ENCODE measurements around the gene KIAA0232. TPM values are rescaled to one million over a fixed set of nuclear protein-coding genes. Genes with fewer than 3 reads are reported as not detected.

The KIAA0232 gene
- total RNA-seq, 1 experiment from 2014 or later: 28.5 TPM

DNA sequence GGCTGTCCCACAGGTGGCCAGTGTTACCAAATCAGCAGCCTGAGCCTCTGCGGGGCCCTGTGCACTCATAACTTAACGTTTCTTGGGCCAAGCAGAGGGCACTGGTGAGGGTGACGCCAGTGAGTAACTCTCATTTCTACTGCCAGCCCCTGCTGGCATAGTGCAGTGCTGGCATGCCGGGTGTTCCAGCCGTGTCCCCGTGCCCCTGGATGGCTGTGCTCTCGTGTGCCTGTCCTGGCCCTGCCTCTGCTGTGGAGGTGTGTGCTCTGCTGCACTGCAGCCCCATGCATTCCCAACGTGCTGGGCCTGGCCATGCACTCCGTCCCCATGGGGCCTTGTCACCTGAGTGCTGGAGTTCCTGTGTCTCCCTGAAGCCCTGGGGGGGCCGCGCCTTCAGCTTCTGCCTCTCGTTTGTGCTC lies 141.8 kb downstream of the KIAA0232 start:
- 0 out of 7 replicates have a peak overlapping the region, but pooled peaks of 1 of the 3 experiments have one; percentile 44 for H3K27ac Mint-ChIP-seq
- H3K27me3 Mint-ChIP-seq (ENCODE audit: low read depth): no peaks in the 10 kb centered on the region
- Histone ChIP-seq H2BK120ac (ENCODE audit: low read depth, low read length, poor library complexity, severe bottlenecking) (no peak overlapping the region), H2BK20ac (ENCODE audit: low read depth, low read length, poor library complexity, severe bottlenecking) (no peak overlapping the region), H2BK12ac (ENCODE audit: insufficient read length, low read depth, low read length) (no peak overlapping the region), H3K27ac (ENCODE audit: insufficient read length, low read depth, low read length) (no peak overlapping the region), H2AK5ac (ENCODE audit: insufficient read length, low read length) (no peak overlapping the region), H3K14ac (ENCODE audit: insufficient read depth, low read length) (no peak overlapping the region), H3K23me2 (ENCODE audit: insufficient read length, low read depth, low read length, poor library complexity, severe bottlenecking) (no peaks in the 10 kb centered on the region), H3K79me1 (ENCODE audit: insufficient read depth, low read depth, low read length, poor library complexity, severe bottlenecking) (no peaks in the 10 kb centered on the region), H4K5ac (ENCODE audit: insufficient read length, low read depth, low read length) (no peak overlapping the region), H2AFZ (ENCODE audit: low read length) (no peak overlapping the region), H4K20me1 (ENCODE audit: control insufficient read depth, insufficient read depth, insufficient read length) (peaks cover 1% of the 10 kb centered on the region), H3K9ac (ENCODE audit: extremely low read depth, insufficient read length, low read length) (no peak overlapping the region), H3K79me2 (ENCODE audit: insufficient read depth, low read length) (no peaks in the 10 kb centered on the region; the same call in 1 of the 2 replicates), H3K4me1 (ENCODE audit: insufficient read depth, low read length) (no peaks in the 10 kb centered on the region), H4K91ac (ENCODE audit: insufficient read length, low read depth, low read length) (no peak overlapping the region), H4K8ac (replicated peaks; ENCODE audit: insufficient read length, low read depth, low read length) (no peak overlapping the region), H3K23ac (ENCODE audit: insufficient read length, low read depth, low read length) (no peak overlapping the region), H3K27me3 (ENCODE audit: insufficient read depth, low read length) (no peaks in the 10 kb centered on the region), H2BK15ac (ENCODE audit: low read depth, low read length) (no peak overlapping the region), H3K9me3 (ENCODE audit: control insufficient read depth, low read depth, low read length) (no peaks in the 10 kb centered on the region), H3K4me2 (ENCODE audit: insufficient read depth, insufficient read length, low read length) (no peak overlapping the region), H3K18ac (ENCODE audit: insufficient read length, low read depth, low read length) (no peak overlapping the region), H2BK5ac (ENCODE audit: insufficient read length, low read length) (no peak overlapping the region), H3K56ac (ENCODE audit: insufficient read length, low read depth, low read length) (no peak overlapping the region), H3T11ph (ENCODE audit: low read length) (no peak overlapping the region), H3K4ac (ENCODE audit: low read depth, low read length) (no peak overlapping the region)
- H3K4me1 Mint-ChIP-seq: peaks cover 16 to 29% of the 10 kb centered on the region in 2 experiments
- no peaks in the 10 kb centered on the region for H3K9me3 Mint-ChIP-seq
- no peak overlapping the region for H3K4me3 Mint-ChIP-seq
- TF ChIP-seq, protein P1, sequence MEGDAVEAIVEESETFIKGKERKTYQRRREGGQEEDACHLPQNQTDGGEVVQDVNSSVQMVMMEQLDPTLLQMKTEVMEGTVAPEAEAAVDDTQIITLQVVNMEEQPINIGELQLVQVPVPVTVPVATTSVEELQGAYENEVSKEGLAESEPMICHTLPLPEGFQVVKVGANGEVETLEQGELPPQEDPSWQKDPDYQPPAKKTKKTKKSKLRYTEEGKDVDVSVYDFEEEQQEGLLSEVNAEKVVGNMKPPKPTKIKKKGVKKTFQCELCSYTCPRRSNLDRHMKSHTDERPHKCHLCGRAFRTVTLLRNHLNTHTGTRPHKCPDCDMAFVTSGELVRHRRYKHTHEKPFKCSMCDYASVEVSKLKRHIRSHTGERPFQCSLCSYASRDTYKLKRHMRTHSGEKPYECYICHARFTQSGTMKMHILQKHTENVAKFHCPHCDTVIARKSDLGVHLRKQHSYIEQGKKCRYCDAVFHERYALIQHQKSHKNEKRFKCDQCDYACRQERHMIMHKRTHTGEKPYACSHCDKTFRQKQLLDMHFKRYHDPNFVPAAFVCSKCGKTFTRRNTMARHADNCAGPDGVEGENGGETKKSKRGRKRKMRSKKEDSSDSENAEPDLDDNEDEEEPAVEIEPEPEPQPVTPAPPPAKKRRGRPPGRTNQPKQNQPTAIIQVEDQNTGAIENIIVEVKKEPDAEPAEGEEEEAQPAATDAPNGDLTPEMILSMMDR (conservative IDR thresholded peaks at IDR 0.05): no peak
- no peak for DNase-seq
- no CpG with 5 or more reads among the region's 12 CpGs for WGBS (ENCODE audit: extremely low coverage, insufficient read length, low lambda C conversion rate)
- peaks cover 12 to 29% (median 26%) of the 10 kb centered on the region in 3 experiments; a peak in 5 of 7 replicates for H3K36me3 Mint-ChIP-seq (ENCODE audit: insufficient read depth in 1 of 3, low read depth in 3 of 3)

Measured in H9 (cell line).